Stomach (tissue), 9 donors: ENCODE results near the gene PARD3. TPM values are rescaled to one million over a fixed set of nuclear protein-coding genes. Genes with fewer than 3 reads are reported as not detected.

Source experiments
- DNase-seq, 2 donors: peaks; one replicate each; pipeline versions ENCODE4 v3.0.0 to v3.0.0-alpha.2; 2013 to 2019
- H3K27ac ChIP-seq, 5 donors: fragments of 200-600 bp in 4 of 5; sonication (generic) in 4 of 5; one replicate each; pipeline ENCODE4 v1.5.1; 2013 to 2019; ENCODE audit warnings: mild to moderate bottlenecking in 1 of 5, moderate library complexity in 1 of 5
- H3K27me3 ChIP-seq, 3 donors: fragments of 200-600 bp; sonication (generic); one replicate each; pipeline ENCODE4 v1.5.1; 2017 to 2019; ENCODE audit warnings: mixed run types in 1 of 3
- H3K36me3 ChIP-seq, 4 donors: fragments of 200-600 bp; sonication (generic); 1 replicate in 3 of 4; 2 replicates in 1 of 4; pipeline ENCODE4 v1.5.1; 2016 to 2019
- H3K4me1 ChIP-seq, 4 donors: fragments of 200-600 bp; sonication (generic); one replicate each; pipeline ENCODE4 v1.5.1; 2016 to 2019
- H3K4me3 ChIP-seq, 4 donors: fragments of 200-600 bp; sonication (generic) in 3 of 4; one replicate each; pipeline ENCODE4 v1.5.1; 2016 to 2019; ENCODE audit warnings: mild to moderate bottlenecking in 1 of 4
- H3K9me3 ChIP-seq, 4 donors: fragments of 200-600 bp; sonication (generic); one replicate each; pipeline ENCODE4 v1.5.1; 2016 to 2019
- CTCF ChIP-seq, 7 experiments: fragments of 450-650 bp in 4 of 7; fragments of 200-600 bp in 3 of 7; sonication (generic) in 3 of 7; IDR thresholded peaks; one replicate each; pipeline ENCODE4 v1.5.1; 2016 to 2019; ENCODE audit warnings: antibody characterized with exemption in 7 of 7, control low read depth in 2 of 7, mild to moderate bottlenecking in 1 of 7
- EP300 ChIP-seq: sonication (generic); formaldehyde crosslinking; IDR thresholded peaks from one replicate; pipeline ENCODE4 v1.6.1; 2017; ENCODE audit warnings: antibody characterized with exemption
- POLR2A ChIP-seq, 4 donors: fragments of 450-650 bp; IDR thresholded peaks; one replicate each; pipeline ENCODE4 v1.6.1; 2016; ENCODE audit warnings: antibody characterized with exemption in 4 of 4, control low read depth in 2 of 4, mild to moderate bottlenecking in 1 of 4, moderate library complexity in 1 of 4
- POLR2AphosphoS5 ChIP-seq, 3 donors: sonication (generic); formaldehyde crosslinking; IDR thresholded peaks; one replicate each; pipeline ENCODE4 v1.6.1; 2016; ENCODE audit warnings: antibody characterized with exemption in 3 of 3
- WGBS, 5 donors: extraction: QIAGEN DNeasy Blood & Tissue Kit in 3 of 5; methylation state at CpG; one replicate each; pipeline versions ENCODE4 v1.1.5 to v1.1.7; 2013 to 2018; 5-methylcytosine and 5-hydroxymethylcytosine counted together
- intact Hi-C: fragments of 100-400 bp; cut with DNase I; formaldehyde crosslinking; loops from one replicate; pipeline ENCODE4 v1.15.1; 2023; ENCODE audit warnings: low total_unique reads
- polyA plus RNA-seq, 3 donors: library from polyadenylated mRNA; stranded (reverse); fragments of 200-250 nt; gene quantifications; one replicate each; pipeline ENCODE4 v1.2.3, GENCODE V29; 2013
- total RNA-seq, 5 donors: library from RNA; depleted of rRNA; stranded (reverse); fragments of >200 nt; gene quantifications; one replicate each; pipeline versions ENCODE4 v1.1.0 to v1.2.3, GENCODE V29; 2014 to 2016
- donor health status: healthy with polysubstance abuse.
- donor health status: Bipolar disorder and iron deficiency.
- donor health status: healthy.

The PARD3 gene
- total and polyA plus RNA-seq, 8 donors = 13.7 to 118 (median 31.8) TPM

DNA sequence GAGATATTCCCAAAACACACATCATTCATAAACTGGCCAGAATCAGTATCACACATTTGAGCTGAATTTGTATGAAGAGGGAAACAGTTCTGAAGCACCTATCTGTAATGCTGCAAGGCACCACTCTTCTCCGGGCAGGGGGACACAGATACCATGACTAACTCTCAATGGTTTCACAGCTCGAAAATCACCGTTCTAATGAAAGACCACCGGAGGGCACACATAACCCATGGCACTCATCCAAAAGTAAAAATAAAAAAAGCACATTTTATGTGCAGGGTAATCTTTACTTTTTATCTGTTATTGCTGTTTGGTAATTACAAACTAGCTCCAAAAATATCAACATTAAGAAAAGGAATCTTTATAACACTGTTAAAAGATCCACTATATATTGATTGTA lies 137.5 kb downstream of the PARD3 start:
- H3K27me3 ChIP-seq = no peaks in the 10 kb centered on the region
- TF ChIP-seq CTCF (IDR thresholded peaks at IDR 0.05) = no peak
- no peak for TF ChIP-seq POLR2A (IDR thresholded peaks at IDR 0.05)
- TF ChIP-seq EP300 = no peak
- TF ChIP-seq POLR2AphosphoS5 (IDR thresholded peaks at IDR 0.05) = no peak
- no peak overlapping the region for H3K27ac ChIP-seq
- DNase-seq = no peak
- intact Hi-C loops = no loop called here
- 88 to 92% (median 90%) methylated on average over 4 of the region's 4 CpGs for WGBS, 5 donors
- H3K36me3 ChIP-seq = no peaks in the 10 kb centered on the region
- H3K4me1 ChIP-seq = peaks cover 0 to 14% (median 10%) of the 10 kb centered on the region in 4 donors
- no peaks in the 10 kb centered on the region for H3K9me3 ChIP-seq
- no peak overlapping the region for H3K4me3 ChIP-seq

DNA sequence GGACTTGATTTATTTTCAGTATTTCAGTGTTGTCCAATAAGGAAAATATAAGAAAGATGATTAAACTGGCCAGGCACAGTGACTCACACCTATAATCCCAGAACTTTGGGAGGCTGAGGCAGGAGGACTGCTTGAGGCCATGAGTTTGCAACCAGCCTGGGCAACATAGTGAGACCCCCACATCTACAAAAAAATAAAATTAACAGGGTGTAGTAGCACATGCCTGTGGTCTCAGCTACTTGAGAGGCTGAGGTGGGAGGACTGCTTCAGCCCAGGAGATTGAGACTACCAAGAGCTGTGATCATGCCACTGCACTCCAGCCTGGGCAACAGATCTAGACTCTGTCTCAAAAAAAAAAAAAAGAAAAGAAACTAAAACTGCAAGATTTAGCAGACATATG lies 138.0 kb downstream of the PARD3 start:
- intact Hi-C loops = no loop called here
- Histone ChIP-seq H3K36me3 (no peaks in the 10 kb centered on the region), H3K4me1 (peaks cover 0 to 17% (median 10%) of the 10 kb centered on the region in 4 donors), H3K4me3 (no peak overlapping the region), H3K27me3 (no peaks in the 10 kb centered on the region), H3K27ac (no peak overlapping the region), H3K9me3 (no peaks in the 10 kb centered on the region)
- TF ChIP-seq POLR2A (IDR thresholded peaks at IDR 0.05) (no peak), CTCF (IDR thresholded peaks at IDR 0.05) (no peak), EP300 (no peak), POLR2AphosphoS5 (IDR thresholded peaks at IDR 0.05) (no peak)
- DNase-seq = no peak

DNA sequence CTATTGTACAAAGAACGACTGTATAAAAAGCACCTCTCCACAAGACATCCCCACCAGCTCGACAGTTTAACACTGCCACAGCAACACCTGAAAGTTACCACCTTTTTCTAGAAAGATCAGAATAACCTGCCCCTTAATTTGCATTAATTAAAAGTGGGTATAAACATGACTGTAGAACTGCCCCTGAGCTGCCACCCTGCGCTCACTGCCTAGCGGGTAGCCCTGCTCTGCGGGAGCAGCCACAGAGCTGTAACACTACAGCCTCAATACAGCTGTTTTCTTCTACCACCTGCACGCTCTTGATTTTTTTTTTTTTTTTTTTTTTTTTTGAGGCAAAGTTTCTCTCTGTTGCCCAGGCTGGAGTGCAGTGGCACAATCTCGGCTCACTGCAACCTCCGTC lies 140.9 kb downstream of the PARD3 start:
- Histone ChIP-seq H3K4me1 (peaks cover 0 to 22% (median 13%) of the 10 kb centered on the region in 4 donors), H3K27me3 (no peaks in the 10 kb centered on the region), H3K4me3 (no peak overlapping the region), H3K27ac (no peak overlapping the region), H3K9me3 (no peaks in the 10 kb centered on the region), H3K36me3 (no peaks in the 10 kb centered on the region)
- WGBS, 5 donors = 89 to 96% (median 90%) methylated on average over 8 of the region's 8 CpGs
- no peak for DNase-seq
- intact Hi-C loops = no loop called here
- TF ChIP-seq EP300 = no peak

GRCh38 chr10:34670081-34670480 lies 145.0 kb downstream of the PARD3 start:
- Histone ChIP-seq H3K9me3 (no peaks in the 10 kb centered on the region), H3K4me3 (no peak overlapping the region), H3K4me1 (peaks cover 0 to 42% (median 24%) of the 10 kb centered on the region in 4 donors), H3K27ac (no peak overlapping the region), H3K36me3 (no peaks in the 10 kb centered on the region), H3K27me3 (no peaks in the 10 kb centered on the region)
- intact Hi-C loops = no loop called here
- no peak for DNase-seq
- WGBS, 5 donors = 60 to 82% (median 70%) methylated on average over 9 to 13 of the region's 13 CpGs
- no peak for TF ChIP-seq EP300
- TF ChIP-seq POLR2AphosphoS5 (IDR thresholded peaks at IDR 0.05) = no peak
- TF ChIP-seq POLR2A (IDR thresholded peaks at IDR 0.05) = no peak
- TF ChIP-seq CTCF (IDR thresholded peaks at IDR 0.05) = no peak

GRCh38 chr10:34669079-34669478 lies 146.0 kb downstream of the PARD3 start:
- H3K9me3 ChIP-seq = no peaks in the 10 kb centered on the region
- TF ChIP-seq CTCF (IDR thresholded peaks at IDR 0.05) (no peak), POLR2A (IDR thresholded peaks at IDR 0.05) (no peak), EP300 (no peak), POLR2AphosphoS5 (IDR thresholded peaks at IDR 0.05) (no peak)
- no peaks in the 10 kb centered on the region for H3K36me3 ChIP-seq
- H3K27ac ChIP-seq = no peak overlapping the region
- H3K4me3 ChIP-seq = no peak overlapping the region
- intact Hi-C loops = no loop called here
- no peak for DNase-seq
- H3K4me1 ChIP-seq = peaks cover 0 to 42% (median 24%) of the 10 kb centered on the region in 4 donors
- WGBS, 5 donors = 81 to 94% (median 91%) methylated on average over 3 of the region's 3 CpGs
- no peaks in the 10 kb centered on the region for H3K27me3 ChIP-seq
